Measurements from ENCODE around the gene ATP10A.

ATP10A gene

GRCh38 chr15:25697586-25697985 is 165.5 kb downstream of the ATP10A start:
- DNase-seq = no peak

GRCh38 chr15:25695875-25696760 is 167.0 kb downstream of the ATP10A start:
- peak; percentile 36 for DNase-seq

- no peak for DNase-seq
Measured at GRCh38 chr15:25694823-25695312, 168.3 kb downstream of the ATP10A start.

GRCh38 chr15:25694239-25694584 is 168.9 kb downstream of the ATP10A start:
- no peak for DNase-seq

- DNase-seq = peak; percentile 56
Measured at GRCh38 chr15:25693321-25694238, 169.5 kb downstream of the ATP10A start.

GRCh38 chr15:25691544-25692430 is 171.3 kb downstream of the ATP10A start:
- DNase-seq = no peak

- DNase-seq = no peak
Measured at GRCh38 chr15:25690673-25691543, 172.2 kb downstream of the ATP10A start.

GRCh38 chr15:25689592-25689991 is 173.5 kb downstream of the ATP10A start:
- DNase-seq = no peak

- no peak for DNase-seq
Measured at GRCh38 chr15:25688166-25688565, 175.0 kb downstream of the ATP10A start.

GRCh38 chr15:25687689-25688088 is 175.4 kb downstream of the ATP10A start:
- DNase-seq = no peak

GRCh38 chr15:25687276-25687675 is 175.9 kb downstream of the ATP10A start:
- DNase-seq = no peak

GRCh38 chr15:25686780-25687179 is 176.3 kb downstream of the ATP10A start:
- DNase-seq = no peak

GRCh38 chr15:25684521-25685431 is 178.4 kb downstream of the ATP10A start:
- DNase-seq = no peak

- DNase-seq = no peak
Measured at GRCh38 chr15:25683911-25684310, 179.2 kb downstream of the ATP10A start.

GRCh38 chr15:25683415-25683814 is 179.7 kb downstream of the ATP10A start:
- no peak for DNase-seq

- no peak for DNase-seq
Measured at GRCh38 chr15:25682340-25682739, 180.8 kb downstream of the ATP10A start.

GRCh38 chr15:25680686-25681025 is 182.5 kb downstream of the ATP10A start:
- no peak for DNase-seq

GRCh38 chr15:25679964-25680685 is 183.0 kb downstream of the ATP10A start:
- DNase-seq = no peak

- no peak for DNase-seq
Measured at GRCh38 chr15:25679492-25679891, 183.6 kb downstream of the ATP10A start.

GRCh38 chr15:25678500-25678855 is 184.6 kb downstream of the ATP10A start:
- no peak for DNase-seq
